A549 (cell line): ENCODE results near the gene RENBP.

ENCODE experiments used
- CTCF ChIP-seq: fragments of >200 bp; sonication (Bioruptor Twin); formaldehyde crosslinking; IDR thresholded peaks from 3 replicates; pipeline ENCODE4 v1.5.1; 2016
- JUNB ChIP-seq: fragments of >200 bp; sonication (Bioruptor Twin); formaldehyde crosslinking; IDR thresholded peaks from 2 replicates; pipeline ENCODE4 v1.6.1; 2016
- MAX ChIP-seq: IDR thresholded peaks from 2 replicates; pipeline ENCODE4 v1.6.1; 2012
- MAZ ChIP-seq: fragments of 150-350 bp; IDR thresholded peaks from 2 replicates; pipeline ENCODE4 v1.6.1; 2014; ENCODE audit warnings: antibody characterized with exemption, low read depth, low read length, borderline replicate concordance
- NR3C1 ChIP-seq: fragments of >200 bp; sonication (Bioruptor Twin); formaldehyde crosslinking; IDR thresholded peaks from 3 replicates; pipeline ENCODE4 v1.6.1; 2017
- POLR2A ChIP-seq: IDR thresholded peaks from 2 replicates; pipeline ENCODE4 v1.6.1; 2012; ENCODE audit warnings: mild to moderate bottlenecking, low read length

GRCh38 chrX:153933748-153934147, 10.7 kb downstream of the RENBP start:
- TF ChIP-seq MAZ (no peak), NR3C1 (no peak), CTCF (no peak), MAX (no peak), POLR2A (no peak), JUNB (no peak)
